Upper lobe of left lung (tissue), 6 donors: ENCODE data around the gene SLC25A17. TPM values are rescaled to one million over a fixed set of nuclear protein-coding genes. Genes with fewer than 3 reads are reported as not detected.

Experiments
- ATAC-seq, 2 donors: fragments of 200-7000 bp; cut with Tn5 transposase; one replicate each; pipeline ENCODE4 v1.9.1; 2022; ENCODE audit warnings: mild to moderate bottlenecking in 2 of 2, moderate library complexity in 2 of 2; ENCODE audit not compliant: low FRiP score in 2 of 2
- DNase-seq, 2 donors: peaks; one replicate each; pipeline ENCODE4 v3.0.0-alpha.2; 2019 to 2020
- H3K27ac ChIP-seq, 4 donors: fragments of 200-600 bp; sonication (generic); one replicate each; pipeline ENCODE4 v1.5.1; 2016 to 2019
- H3K27me3 ChIP-seq, 4 donors: fragments of 200-600 bp; sonication (generic); one replicate each; pipeline ENCODE4 v1.5.1; 2017 to 2019
- H3K36me3 ChIP-seq, 4 donors: fragments of 200-600 bp; sonication (generic); one replicate each; pipeline ENCODE4 v1.5.1; 2016 to 2019
- H3K4me1 ChIP-seq, 4 donors: fragments of 200-600 bp; sonication (generic); one replicate each; pipeline ENCODE4 v1.5.1; 2018 to 2019
- H3K4me3 ChIP-seq, 4 donors: fragments of 200-600 bp; sonication (generic); one replicate each; pipeline ENCODE4 v1.5.1; 2017 to 2019; ENCODE audit warnings: mild to moderate bottlenecking in 2 of 4, moderate library complexity in 1 of 4
- H3K9me3 ChIP-seq, 4 donors: fragments of 200-600 bp; sonication (generic); one replicate each; pipeline ENCODE4 v1.5.1; 2018 to 2019
- EP300 ChIP-seq, 4 donors: sonication (generic); formaldehyde crosslinking; IDR thresholded peaks; one replicate each; pipeline ENCODE4 v1.5.1; 2017; ENCODE audit warnings: antibody characterized with exemption in 4 of 4, control low read depth in 2 of 4
- POLR2A ChIP-seq, 4 donors: fragments of 450-650 bp; IDR thresholded peaks; one replicate each; pipeline ENCODE4 v1.5.1; 2016 to 2017; ENCODE audit warnings: antibody characterized with exemption in 4 of 4, mild to moderate bottlenecking in 2 of 4
- POLR2AphosphoS5 ChIP-seq, 2 donors: sonication (generic); formaldehyde crosslinking; IDR thresholded peaks; one replicate each; pipeline ENCODE4 v1.5.1; 2017; ENCODE audit warnings: antibody characterized with exemption in 2 of 2
- WGBS, 2 donors: methylation state at CpG; one replicate each; pipeline ENCODE4 v1.1.5; 2017 to 2018; 5-methylcytosine and 5-hydroxymethylcytosine counted together
- total RNA-seq, 6 donors: library from RNA; depleted of rRNA in 4 of 6; stranded (reverse); fragments of >200 nt in 4 of 6; gene quantifications; one replicate each; pipeline versions ENCODE4 v1.1.0 to v1.2.1, GENCODE V29; 2016 to 2021
- TF ChIP-seq, protein P1 (sequence below), 6 experiments: fragments of 450-650 bp in 4 of 6; fragments of 200-600 bp in 2 of 6; sonication (generic) in 2 of 6; IDR thresholded peaks; one replicate each; pipeline ENCODE4 v1.5.1; 2016 to 2019; ENCODE audit warnings: antibody characterized with exemption in 6 of 6
- donor health status: DM: no; HTN: no; CAD: no; lungs with moderate emphysema.
- donor health status: DM: no; HTN: yes; CAD: no; lungs with severe emphysema.

The SLC25A17 gene
- total RNA-seq, 6 donors from 2014 or later: 7.3 to 21.0 (median 14.3) TPM

- ATAC-seq: peak; percentile 17 to 45
- H3K9me3 ChIP-seq: no peaks in the 10 kb centered on the region
- peak overlapping the region; percentile 87 to 100 (median 95) for H3K4me3 ChIP-seq
- peaks cover 0 to 16% (median 6%) of the 10 kb centered on the region in 4 donors for H3K36me3 ChIP-seq
- no peak for DNase-seq
- H3K27ac ChIP-seq: peak overlapping the region; percentile 72 to 90 (median 82)
- TF ChIP-seq POLR2A (IDR thresholded peaks at IDR 0.05) (no peak), EP300 (IDR thresholded peaks at IDR 0.05) (no peak), POLR2AphosphoS5 (IDR thresholded peaks at IDR 0.05) (no peak)
- TF ChIP-seq, protein P1, sequence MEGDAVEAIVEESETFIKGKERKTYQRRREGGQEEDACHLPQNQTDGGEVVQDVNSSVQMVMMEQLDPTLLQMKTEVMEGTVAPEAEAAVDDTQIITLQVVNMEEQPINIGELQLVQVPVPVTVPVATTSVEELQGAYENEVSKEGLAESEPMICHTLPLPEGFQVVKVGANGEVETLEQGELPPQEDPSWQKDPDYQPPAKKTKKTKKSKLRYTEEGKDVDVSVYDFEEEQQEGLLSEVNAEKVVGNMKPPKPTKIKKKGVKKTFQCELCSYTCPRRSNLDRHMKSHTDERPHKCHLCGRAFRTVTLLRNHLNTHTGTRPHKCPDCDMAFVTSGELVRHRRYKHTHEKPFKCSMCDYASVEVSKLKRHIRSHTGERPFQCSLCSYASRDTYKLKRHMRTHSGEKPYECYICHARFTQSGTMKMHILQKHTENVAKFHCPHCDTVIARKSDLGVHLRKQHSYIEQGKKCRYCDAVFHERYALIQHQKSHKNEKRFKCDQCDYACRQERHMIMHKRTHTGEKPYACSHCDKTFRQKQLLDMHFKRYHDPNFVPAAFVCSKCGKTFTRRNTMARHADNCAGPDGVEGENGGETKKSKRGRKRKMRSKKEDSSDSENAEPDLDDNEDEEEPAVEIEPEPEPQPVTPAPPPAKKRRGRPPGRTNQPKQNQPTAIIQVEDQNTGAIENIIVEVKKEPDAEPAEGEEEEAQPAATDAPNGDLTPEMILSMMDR (IDR thresholded peaks at IDR 0.05): no peak
- peaks cover 13 to 35% (median 22%) of the 10 kb centered on the region in 4 donors for H3K4me1 ChIP-seq
- WGBS, 2 donors: 2 to 4% methylated on average over 4 of the region's 4 CpGs
- H3K27me3 ChIP-seq: no peaks in the 10 kb centered on the region
Observed at GRCh38 chr22:40819599-40820140, 524 bp upstream of the SLC25A17 start.

DNA sequence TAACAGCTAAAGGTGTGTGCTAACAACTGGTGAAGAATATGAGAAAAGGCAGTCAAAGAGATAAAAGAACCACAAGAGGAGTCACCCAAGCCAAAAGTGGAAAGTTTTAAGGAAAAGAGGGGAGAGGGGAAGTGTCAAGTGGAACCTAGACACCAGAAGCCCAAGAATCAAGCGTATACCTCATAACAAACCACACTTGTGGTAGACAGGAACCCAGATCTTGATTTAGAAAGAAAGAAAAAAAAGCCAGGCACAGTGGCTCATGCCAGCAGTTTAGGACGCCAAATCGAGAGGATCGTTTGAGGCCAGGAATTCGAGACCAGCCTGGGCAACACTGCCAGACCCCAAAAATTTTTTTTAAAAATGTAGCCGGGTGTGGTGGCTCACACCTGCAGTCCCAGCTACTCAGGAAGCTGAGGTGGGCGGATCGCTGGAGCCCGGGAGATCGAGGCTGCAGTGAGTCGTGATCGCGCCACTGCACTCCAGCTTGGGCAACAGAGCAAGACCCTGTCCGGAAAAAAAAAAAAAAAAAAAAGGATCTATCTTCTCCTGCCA, 877 bp downstream of the SLC25A17 start:
- Histone ChIP-seq H3K4me1 (peaks cover 13 to 35% (median 22%) of the 10 kb centered on the region in 4 donors), H3K9me3 (no peaks in the 10 kb centered on the region), H3K36me3 (peaks cover 0 to 3% (median 0%) of the 10 kb centered on the region in 4 donors), H3K4me3 (peak overlapping the region; percentile 87 to 100 (median 95)), H3K27ac (peak overlapping the region in 1 of 4 donors; percentile 90), H3K27me3 (no peaks in the 10 kb centered on the region)
- TF ChIP-seq EP300 (IDR thresholded peaks at IDR 0.05) (no peak), POLR2A (IDR thresholded peaks at IDR 0.05) (no peak), POLR2AphosphoS5 (IDR thresholded peaks at IDR 0.05) (no peak)
- TF ChIP-seq, protein P1 (IDR thresholded peaks at IDR 0.05): no peak
- DNase-seq (no peak), ATAC-seq (no peak)
- WGBS, 2 donors: 27 to 36% methylated on average over 13 to 14 of the region's 14 CpGs

- ATAC-seq (no peak), DNase-seq (no peak)
- H3K9me3 ChIP-seq: no peaks in the 10 kb centered on the region
- TF ChIP-seq, protein P1 (IDR thresholded peaks at IDR 0.05): no peak
- no peak for TF ChIP-seq EP300 (IDR thresholded peaks at IDR 0.05)
- no peak for TF ChIP-seq POLR2A (IDR thresholded peaks at IDR 0.05)
- no peak for TF ChIP-seq POLR2AphosphoS5 (IDR thresholded peaks at IDR 0.05)
- H3K36me3 ChIP-seq: no peaks in the 10 kb centered on the region
- no peaks in the 10 kb centered on the region for H3K27me3 ChIP-seq
- 89 to 92% methylated on average over 4 of the region's 4 CpGs for WGBS, 2 donors
- H3K4me3 ChIP-seq: peak overlapping the region in 2 of 4 donors; percentile 94 to 100
- H3K27ac ChIP-seq: no peak overlapping the region
- peaks cover 13 to 35% (median 22%) of the 10 kb centered on the region in 4 donors for H3K4me1 ChIP-seq
Observed at GRCh38 chr22:40817737-40818136, 1.4 kb downstream of the SLC25A17 start.

GRCh38 chr22:40813912-40814315, 5.2 kb downstream of the SLC25A17 start:
- no peaks in the 10 kb centered on the region for H3K36me3 ChIP-seq
- H3K9me3 ChIP-seq: no peaks in the 10 kb centered on the region
- no peak for TF ChIP-seq EP300 (IDR thresholded peaks at IDR 0.05)
- TF ChIP-seq, protein P1 (IDR thresholded peaks at IDR 0.05): no peak
- no peak for TF ChIP-seq POLR2A (IDR thresholded peaks at IDR 0.05)
- TF ChIP-seq POLR2AphosphoS5 (IDR thresholded peaks at IDR 0.05): no peak
- no peaks in the 10 kb centered on the region for H3K27me3 ChIP-seq
- ATAC-seq: no peak
- DNase-seq: no peak
- no peak overlapping the region for H3K27ac ChIP-seq
- no peak overlapping the region for H3K4me3 ChIP-seq
- peaks cover 9 to 23% (median 16%) of the 10 kb centered on the region in 4 donors for H3K4me1 ChIP-seq
